ENCODE results near the gene SIRT1. TPM values are rescaled to one million over a fixed set of nuclear protein-coding genes. Genes with fewer than 3 reads are reported as not detected.

The SIRT1 gene
- total RNA-seq, 1 experiment from 2014 or later: 83.8 TPM

- no peaks in the 10 kb centered on the region for H3K4me1 ChIP-seq (ENCODE audit: insufficient read depth, low read length)
- no peak overlapping the region for H2BK20ac ChIP-seq (ENCODE audit: low read depth, low read length, poor library complexity, severe bottlenecking)
- no peaks in the 10 kb centered on the region for H3K9me3 ChIP-seq (ENCODE audit: control insufficient read depth, low read depth, low read length)
- H3K79me2 ChIP-seq (ENCODE audit: insufficient read depth, low read length): no peaks in the 10 kb centered on the region
- Mint-ChIP-seq H3K9me3 (no peaks in the 10 kb centered on the region), H3K36me3 (ENCODE audit: insufficient read depth in 1 of 3, low read depth in 3 of 3) (no peaks in the 10 kb centered on the region), H3K27ac (0 out of 7 replicates have a peak overlapping the region, but pooled peaks of 1 of the 3 experiments have one; percentile 6), H3K27me3 (ENCODE audit: low read depth) (no peaks in the 10 kb centered on the region), H3K4me3 (no peak overlapping the region), H3K4me1 (peaks cover 0 to 11% of the 10 kb centered on the region in 2 experiments; a peak in 3 of 4 replicates)
- no peak overlapping the region for H3K56ac ChIP-seq (ENCODE audit: insufficient read length, low read depth, low read length)
- H4K91ac ChIP-seq (ENCODE audit: insufficient read length, low read depth, low read length): no peak overlapping the region
- H2BK5ac ChIP-seq (ENCODE audit: insufficient read length, low read length): no peak overlapping the region
- no peak overlapping the region for H3T11ph ChIP-seq (ENCODE audit: low read length)
- no peak overlapping the region for H3K18ac ChIP-seq (ENCODE audit: insufficient read length, low read depth, low read length)
- no peak overlapping the region for H3K23ac ChIP-seq (ENCODE audit: insufficient read length, low read depth, low read length)
- H4K5ac ChIP-seq (ENCODE audit: insufficient read length, low read depth, low read length): no peak overlapping the region
- no peak overlapping the region for H2BK15ac ChIP-seq (ENCODE audit: low read depth, low read length)
- no peak overlapping the region for H3K9ac ChIP-seq (ENCODE audit: extremely low read depth, insufficient read length, low read length)
- H3K27ac ChIP-seq (ENCODE audit: insufficient read length, low read depth, low read length): no peak overlapping the region
- no peak overlapping the region for H3K4me2 ChIP-seq (ENCODE audit: insufficient read depth, insufficient read length, low read length)
- H3K23me2 ChIP-seq (ENCODE audit: insufficient read length, low read depth, low read length, poor library complexity, severe bottlenecking): no peaks in the 10 kb centered on the region
- no peak overlapping the region for H3K14ac ChIP-seq (ENCODE audit: insufficient read depth, low read length)
- H2BK12ac ChIP-seq (ENCODE audit: insufficient read length, low read depth, low read length): no peak overlapping the region
- H3K27me3 ChIP-seq (ENCODE audit: insufficient read depth, low read length): no peaks in the 10 kb centered on the region
- no peak overlapping the region for H2AK5ac ChIP-seq (ENCODE audit: insufficient read length, low read length)
- no peak for TF ChIP-seq CTCF (conservative IDR thresholded peaks at IDR 0.05)
- WGBS (ENCODE audit: extremely low coverage, insufficient read length, low lambda C conversion rate): no CpG with 5 or more reads among the region's 7 CpGs
- no peak for DNase-seq
- no peak overlapping the region for H3K4ac ChIP-seq (ENCODE audit: low read depth, low read length)
- H4K8ac ChIP-seq (replicated peaks; ENCODE audit: insufficient read length, low read depth, low read length): no peak overlapping the region
- no peaks in the 10 kb centered on the region for H4K20me1 ChIP-seq (ENCODE audit: control insufficient read depth, insufficient read depth, insufficient read length)
- H2BK120ac ChIP-seq (ENCODE audit: low read depth, low read length, poor library complexity, severe bottlenecking): no peak overlapping the region
- no peak overlapping the region for H2AFZ ChIP-seq (ENCODE audit: low read length)
- no peaks in the 10 kb centered on the region for H3K79me1 ChIP-seq (ENCODE audit: insufficient read depth, low read depth, low read length, poor library complexity, severe bottlenecking)
Observed at GRCh38 chr10:67878133-67878532, 6.3 kb upstream of the SIRT1 start.
